ENCODE data around the gene COLEC11.
A peak's percentile ranks its signal among the peaks of the same experiment; 100 is the strongest.
"Not testable (repeated sequence)": the region's sequence is repeated elsewhere in the genome, so short reads cannot be mapped to it uniquely, and the experiment has no call there.

The COLEC11 gene

DNA sequence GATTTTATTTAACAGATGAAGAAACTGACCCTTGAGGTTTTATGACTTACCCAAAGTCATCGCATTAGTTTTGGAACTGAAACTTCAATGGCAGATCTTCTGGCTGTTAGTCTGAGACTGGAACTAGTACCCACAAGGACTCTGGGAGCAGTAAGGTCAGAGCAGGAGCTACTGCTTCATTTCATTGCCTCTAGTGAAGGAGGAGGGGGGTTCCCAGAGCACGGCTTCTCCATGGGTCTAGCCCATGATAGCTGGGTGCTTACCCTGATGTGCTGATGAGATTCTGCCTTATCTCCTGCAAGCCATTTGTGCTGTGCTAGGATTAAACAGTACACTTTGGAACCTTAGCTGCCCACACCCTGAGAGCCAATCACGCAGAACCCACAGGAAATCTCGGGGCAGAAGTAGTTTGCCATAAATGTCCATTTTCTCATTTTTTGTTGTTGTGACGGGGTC lies 31.4 kb upstream of the COLEC11 start:
- TF ChIP-seq, protein P1, sequence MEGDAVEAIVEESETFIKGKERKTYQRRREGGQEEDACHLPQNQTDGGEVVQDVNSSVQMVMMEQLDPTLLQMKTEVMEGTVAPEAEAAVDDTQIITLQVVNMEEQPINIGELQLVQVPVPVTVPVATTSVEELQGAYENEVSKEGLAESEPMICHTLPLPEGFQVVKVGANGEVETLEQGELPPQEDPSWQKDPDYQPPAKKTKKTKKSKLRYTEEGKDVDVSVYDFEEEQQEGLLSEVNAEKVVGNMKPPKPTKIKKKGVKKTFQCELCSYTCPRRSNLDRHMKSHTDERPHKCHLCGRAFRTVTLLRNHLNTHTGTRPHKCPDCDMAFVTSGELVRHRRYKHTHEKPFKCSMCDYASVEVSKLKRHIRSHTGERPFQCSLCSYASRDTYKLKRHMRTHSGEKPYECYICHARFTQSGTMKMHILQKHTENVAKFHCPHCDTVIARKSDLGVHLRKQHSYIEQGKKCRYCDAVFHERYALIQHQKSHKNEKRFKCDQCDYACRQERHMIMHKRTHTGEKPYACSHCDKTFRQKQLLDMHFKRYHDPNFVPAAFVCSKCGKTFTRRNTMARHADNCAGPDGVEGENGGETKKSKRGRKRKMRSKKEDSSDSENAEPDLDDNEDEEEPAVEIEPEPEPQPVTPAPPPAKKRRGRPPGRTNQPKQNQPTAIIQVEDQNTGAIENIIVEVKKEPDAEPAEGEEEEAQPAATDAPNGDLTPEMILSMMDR (IDR thresholded peaks at IDR 0.05; ENCODE audit: insufficient read depth, low read depth, low read length, missing control alignments), result no peak
- peak overlapping the region; percentile 41 for H3K4me3 ChIP-seq (ENCODE audit: low read depth, low read length)
- peak; percentile 72 for DNase-seq (ENCODE audit: low read depth)

DNA sequence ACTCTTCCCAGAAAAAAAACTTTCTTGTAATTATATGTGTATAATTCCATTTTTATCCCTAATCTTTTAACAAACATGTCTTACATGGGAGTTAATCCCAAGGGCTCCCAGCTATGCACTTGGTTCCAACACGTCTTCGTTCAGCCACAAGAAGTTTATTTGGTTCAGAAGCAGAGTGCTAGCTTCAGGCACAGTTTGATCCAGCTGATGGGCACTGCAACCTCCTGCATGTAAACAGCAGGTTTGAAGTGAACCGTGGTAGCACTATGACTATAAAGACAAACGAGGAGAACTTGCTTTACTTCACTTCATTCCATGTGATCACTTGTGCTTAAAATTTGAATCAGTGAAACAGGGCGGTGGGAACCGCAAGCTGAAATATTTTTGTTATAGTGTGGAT lies 29.8 kb upstream of the COLEC11 start:
- H3K4me3 ChIP-seq (ENCODE audit: low read depth, low read length), result no peak overlapping the region
- DNase-seq (ENCODE audit: low read depth), result no peak
- TF ChIP-seq, protein P1 (IDR thresholded peaks at IDR 0.05; ENCODE audit: insufficient read depth, low read depth, low read length, missing control alignments), result no peak

DNA sequence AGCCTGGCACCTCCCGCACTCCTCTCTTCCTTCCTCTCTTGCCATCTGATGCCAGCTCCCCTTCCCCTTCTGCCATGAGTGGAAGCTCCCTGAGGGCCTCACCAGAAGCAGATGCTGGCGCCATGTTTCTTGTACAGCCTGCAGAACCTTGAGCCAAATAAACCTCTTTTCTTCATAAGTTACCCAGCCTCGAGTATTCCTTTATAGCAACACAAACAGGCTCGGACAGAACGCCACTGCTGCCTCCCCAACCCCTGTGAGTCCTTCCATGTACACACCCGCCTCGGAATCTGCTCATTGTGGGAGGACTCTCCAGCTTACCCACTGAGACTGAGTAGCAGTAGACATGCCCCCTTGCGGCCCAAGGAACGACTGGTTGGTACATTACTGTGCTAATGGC lies 28.1 kb upstream of the COLEC11 start:
- DNase-seq (ENCODE audit: low read depth), result no peak
- H3K4me3 ChIP-seq (ENCODE audit: low read depth, low read length), result no peak overlapping the region
- TF ChIP-seq, protein P1 (IDR thresholded peaks at IDR 0.05; ENCODE audit: insufficient read depth, low read depth, low read length, missing control alignments), result no peak

DNA sequence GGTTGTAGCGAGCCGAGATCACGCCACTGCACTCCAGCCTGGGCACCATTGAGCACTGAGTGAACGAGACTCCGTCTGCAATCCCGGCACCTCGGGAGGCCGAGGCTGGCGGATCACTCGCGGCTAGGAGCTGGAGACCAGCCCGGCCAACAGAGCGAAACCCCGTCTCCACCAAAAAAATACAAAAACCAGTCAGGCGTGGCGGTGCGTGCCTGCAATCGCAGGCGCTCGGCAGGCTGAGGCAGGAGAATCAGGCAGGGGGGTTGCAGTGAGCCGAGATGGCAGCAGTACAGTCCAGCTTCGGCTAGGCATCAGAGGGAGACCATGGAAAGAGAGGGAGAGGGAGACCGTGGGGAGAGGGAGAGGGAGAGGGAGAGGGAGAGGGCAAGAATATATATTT lies 25.3 kb upstream of the COLEC11 start:
- H3K4me3 ChIP-seq (ENCODE audit: low read depth, low read length); DNase-seq (ENCODE audit: low read depth): not testable (repeated sequence)

DNA sequence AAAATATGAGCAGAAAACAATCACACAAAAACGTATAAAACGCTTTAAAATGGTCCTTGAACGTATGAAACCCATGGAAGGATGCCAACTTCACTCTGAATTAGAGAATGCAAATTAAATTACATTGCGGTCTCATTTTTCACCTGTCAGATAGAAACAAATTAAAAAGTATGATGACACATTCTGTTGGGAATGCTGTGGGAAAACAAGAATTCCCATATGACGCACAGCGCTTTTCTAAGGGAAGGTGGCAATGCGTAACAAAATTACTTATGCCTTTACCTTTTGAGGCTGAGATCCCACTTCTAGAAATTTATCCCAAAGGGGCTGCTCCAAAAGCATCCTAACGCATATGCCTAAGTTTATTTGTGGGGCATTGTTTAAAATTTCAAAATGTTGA lies 23.6 kb upstream of the COLEC11 start:
- TF ChIP-seq, protein P1 (IDR thresholded peaks at IDR 0.05; ENCODE audit: insufficient read depth, low read depth, low read length, missing control alignments), result no peak
- no peak overlapping the region for H3K4me3 ChIP-seq (ENCODE audit: low read depth, low read length)

DNA sequence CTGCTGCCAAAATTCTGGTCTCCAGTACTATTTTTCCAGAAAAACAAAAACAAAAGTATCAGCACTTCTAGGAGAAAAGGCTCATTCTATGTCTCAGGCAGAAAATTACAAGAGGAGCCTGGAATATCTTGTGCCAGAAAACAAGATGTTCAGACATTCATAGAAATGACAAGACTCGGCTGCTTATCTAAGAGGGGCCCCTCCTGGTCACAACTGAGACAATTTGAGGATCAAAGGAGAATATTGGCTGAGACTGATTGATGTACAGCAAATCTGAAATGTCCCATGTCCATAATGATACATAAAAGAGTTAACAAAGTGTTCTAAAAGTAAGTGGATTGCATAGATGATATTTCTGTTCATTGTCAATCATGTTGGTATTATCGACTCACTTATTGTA lies 22.3 kb upstream of the COLEC11 start:
- no peak for DNase-seq (ENCODE audit: low read depth)
- no peak overlapping the region for H3K4me3 ChIP-seq (ENCODE audit: low read depth, low read length)

More for the DNA sequence above, 23.6 kb upstream of the COLEC11 start:
- no peak for DNase-seq (ENCODE audit: low read depth)

DNA sequence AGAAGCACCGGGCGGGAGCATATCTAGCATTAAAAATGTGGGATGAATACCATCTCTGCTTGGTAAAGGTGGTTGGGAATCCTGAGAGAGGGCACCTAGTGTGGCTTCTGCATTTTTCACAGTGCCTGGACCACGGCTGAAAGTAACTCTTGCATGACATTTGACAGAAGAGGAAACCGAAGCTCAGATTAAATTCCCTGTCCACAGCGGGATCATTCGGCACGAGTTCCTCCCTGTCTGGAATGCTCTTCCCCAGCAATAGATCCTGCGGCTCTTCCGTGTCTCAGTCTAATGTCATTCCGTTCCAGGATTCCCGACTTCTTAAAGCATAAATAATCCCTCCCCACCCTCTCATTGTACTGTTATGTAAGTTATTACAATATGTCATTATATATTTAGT lies 20.8 kb upstream of the COLEC11 start:
- TF ChIP-seq, protein P1 (IDR thresholded peaks at IDR 0.05; ENCODE audit: insufficient read depth, low read depth, low read length, missing control alignments), result no peak
- H3K4me3 ChIP-seq (ENCODE audit: low read depth, low read length), result no peak overlapping the region
- no peak for DNase-seq (ENCODE audit: low read depth)

More for the DNA sequence above, 22.3 kb upstream of the COLEC11 start:
- TF ChIP-seq, protein P1 (IDR thresholded peaks at IDR 0.05; ENCODE audit: insufficient read depth, low read depth, low read length, missing control alignments), result no peak

Measured in GM12865 (cell line).